ENCODE results near the gene AGER. TPM values are rescaled to one million over a fixed set of nuclear protein-coding genes. Genes with fewer than 3 reads are reported as not detected.

The AGER gene
- polyA plus RNA-seq, 2 of the 4 experiments (the other 2 are of a cell fraction), result 1.6 to 2.4 TPM

DNA sequence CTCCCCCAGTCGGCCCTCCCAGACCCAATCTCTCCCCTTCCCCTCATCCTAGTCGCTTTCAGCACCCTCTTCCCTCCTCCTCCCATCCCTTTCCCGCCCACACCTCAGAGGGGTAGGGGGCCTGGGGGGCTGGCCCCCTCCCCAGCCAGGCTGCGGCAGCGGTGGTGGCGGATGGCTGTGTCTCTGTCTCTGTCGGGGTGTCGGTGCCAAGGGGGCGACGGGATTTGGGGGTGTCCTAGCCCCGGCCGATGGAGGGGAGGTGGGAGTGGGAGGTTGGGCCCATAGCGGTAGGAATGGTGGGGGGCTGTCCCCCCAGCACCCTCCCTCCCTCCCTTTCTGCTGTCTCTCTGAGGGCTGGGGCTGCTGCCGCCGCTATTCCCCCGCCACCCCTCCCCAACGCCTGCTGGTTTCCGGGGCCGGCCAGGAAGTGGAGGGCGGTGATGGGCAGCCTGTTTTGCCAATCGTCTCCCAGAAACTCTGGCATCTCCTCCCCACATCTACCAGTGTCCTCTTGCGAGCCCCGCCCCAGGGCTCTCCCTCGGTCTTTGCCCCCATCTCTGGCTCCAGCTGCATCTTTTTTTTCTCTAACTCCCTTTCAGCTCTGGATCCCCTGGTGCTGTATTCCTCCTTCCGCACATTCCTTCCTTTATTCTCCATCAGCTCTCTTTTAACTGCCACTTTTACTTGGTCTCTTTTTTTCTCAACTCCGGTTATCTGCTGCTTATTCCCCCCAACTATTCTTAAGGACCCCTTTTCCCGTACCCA, 8.2 kb downstream of the AGER start, which contains the start of gene AGPAT1:
Gene AGPAT1 (minus strand): TSS at position 374 of the 765 bp plus-strand sequence. CDS start 4,588 bp downstream, outside the sequence.
- peak; percentile 71 to 79 for ATAC-seq
- WGBS (ENCODE audit: missing lambda C conversion rate), result 8% methylated on average over 10 of the region's 27 CpGs
- TF ChIP-seq, protein P1, sequence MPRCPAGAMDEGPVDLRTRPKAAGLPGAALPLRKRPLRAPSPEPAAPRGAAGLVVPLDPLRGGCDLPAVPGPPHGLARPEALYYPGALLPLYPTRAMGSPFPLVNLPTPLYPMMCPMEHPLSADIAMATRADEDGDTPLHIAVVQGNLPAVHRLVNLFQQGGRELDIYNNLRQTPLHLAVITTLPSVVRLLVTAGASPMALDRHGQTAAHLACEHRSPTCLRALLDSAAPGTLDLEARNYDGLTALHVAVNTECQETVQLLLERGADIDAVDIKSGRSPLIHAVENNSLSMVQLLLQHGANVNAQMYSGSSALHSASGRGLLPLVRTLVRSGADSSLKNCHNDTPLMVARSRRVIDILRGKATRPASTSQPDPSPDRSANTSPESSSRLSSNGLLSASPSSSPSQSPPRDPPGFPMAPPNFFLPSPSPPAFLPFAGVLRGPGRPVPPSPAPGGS (IDR thresholded peaks at IDR 0.05), result peak; percentile 37; the same call in 1 of the 3 replicates
- TF ChIP-seq CHD4 (IDR thresholded peaks at IDR 0.05; ENCODE audit: borderline replicate concordance), result no peak
- TF ChIP-seq ZSCAN20 (CRISPR knock-in tag; IDR thresholded peaks at IDR 0.05), result no peak
- TF ChIP-seq JUN (IDR thresholded peaks at IDR 0.05), result peak; percentile 32 to 56; a peak in 1 of 5 replicates
- TF ChIP-seq MYC (IDR thresholded peaks at IDR 0.05; ENCODE audit: borderline replicate concordance, low read length), result no peak
- peak; percentile 40 for TF ChIP-seq POLR2A (IDR thresholded peaks at IDR 0.05; ENCODE audit: low read length)
- no peak for TF ChIP-seq HOXB13 (CRISPR knock-in tag; IDR thresholded peaks at IDR 0.05; ENCODE audit: low read depth)
- TF ChIP-seq, protein P2, sequence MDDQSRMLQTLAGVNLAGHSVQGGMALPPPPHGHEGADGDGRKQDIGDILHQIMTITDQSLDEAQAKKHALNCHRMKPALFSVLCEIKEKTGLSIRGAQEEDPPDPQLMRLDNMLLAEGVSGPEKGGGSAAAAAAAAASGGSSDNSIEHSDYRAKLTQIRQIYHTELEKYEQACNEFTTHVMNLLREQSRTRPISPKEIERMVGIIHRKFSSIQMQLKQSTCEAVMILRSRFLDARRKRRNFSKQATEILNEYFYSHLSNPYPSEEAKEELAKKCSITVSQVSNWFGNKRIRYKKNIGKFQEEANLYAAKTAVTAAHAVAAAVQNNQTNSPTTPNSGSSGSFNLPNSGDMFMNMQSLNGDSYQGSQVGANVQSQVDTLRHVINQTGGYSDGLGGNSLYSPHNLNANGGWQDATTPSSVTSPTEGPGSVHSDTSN (IDR thresholded peaks at IDR 0.05), result peak; percentile 96
- TF ChIP-seq HDAC2 (IDR thresholded peaks at IDR 0.05), result no peak
- H3K9me3 ChIP-seq, result no peaks in the 10 kb centered on the region
- H3K27ac ChIP-seq, result peak within 1 kb of the TSS; percentile 97 to 99
- ChIA-PET CTCF (interaction anchor here (1.1 to 1.4 kb wide), 2 partner anchors 21 to 57 kb away, joined by 3 read pairs; no protein-coding TSS in a partner anchor), POLR2A (interaction anchor here (0.5 to 2.5 kb wide), 4 partner anchors 20 to 269 kb away, joined by 3 to 24 read pairs (median 7); partner anchors contain the start of gene ATF6B)
- peak within 1 kb of the TSS; percentile 93 for H3K4me2 ChIP-seq
- peaks cover 20% of the 10 kb centered on the region for H3K4me1 ChIP-seq
- no peak for FAIRE-seq
- peak within 1 kb of the TSS; percentile 100 for H3K4me3 ChIP-seq
- peak; percentile 90 to 93 for DNase-seq (ENCODE audit: low read depth in 1 of 2, low spot score in 1 of 2)

DNA sequence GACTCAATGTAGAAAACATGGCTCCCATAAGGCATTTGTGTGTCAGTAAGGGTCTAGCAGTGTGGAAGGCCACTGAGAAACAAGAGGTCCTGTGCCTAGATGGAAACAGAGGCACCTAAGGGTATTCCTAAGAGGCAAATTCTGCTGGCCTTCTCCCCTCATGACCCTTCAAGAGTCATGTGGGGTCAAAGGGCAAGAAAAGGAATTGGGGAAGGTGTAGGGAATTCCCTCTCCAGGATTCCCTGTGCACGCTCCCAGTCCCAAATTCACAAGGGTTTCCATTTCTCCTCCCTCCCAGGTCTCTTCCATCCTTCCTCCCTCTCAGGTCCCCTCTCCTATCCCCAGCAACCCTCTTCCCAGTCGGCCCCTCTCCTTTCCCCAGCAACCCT, 8.7 kb downstream of the AGER start:
- peak overlapping the region; percentile 93 for H3K4me2 ChIP-seq
- ChIA-PET CTCF (no interaction called here), POLR2A (no interaction called here)
- no peak for TF ChIP-seq NR3C1 (IDR thresholded peaks at IDR 0.05)
- no peak for TF ChIP-seq ESRRA (IDR thresholded peaks at IDR 0.05; ENCODE audit: borderline replicate concordance, low read length)
- no peaks in the 10 kb centered on the region for H3K9me3 ChIP-seq
- no peak for FAIRE-seq
- ATAC-seq, result no peak
- peak overlapping the region; percentile 97 to 99 for H3K27ac ChIP-seq
- no peak for DNase-seq (ENCODE audit: low read depth in 1 of 2, low spot score in 1 of 2)
- H3K4me3 ChIP-seq, result peak overlapping the region; percentile 100
- 0% methylated on average over 2 of the region's 2 CpGs for WGBS (ENCODE audit: missing lambda C conversion rate)
- peaks cover 20% of the 10 kb centered on the region for H3K4me1 ChIP-seq

DNA sequence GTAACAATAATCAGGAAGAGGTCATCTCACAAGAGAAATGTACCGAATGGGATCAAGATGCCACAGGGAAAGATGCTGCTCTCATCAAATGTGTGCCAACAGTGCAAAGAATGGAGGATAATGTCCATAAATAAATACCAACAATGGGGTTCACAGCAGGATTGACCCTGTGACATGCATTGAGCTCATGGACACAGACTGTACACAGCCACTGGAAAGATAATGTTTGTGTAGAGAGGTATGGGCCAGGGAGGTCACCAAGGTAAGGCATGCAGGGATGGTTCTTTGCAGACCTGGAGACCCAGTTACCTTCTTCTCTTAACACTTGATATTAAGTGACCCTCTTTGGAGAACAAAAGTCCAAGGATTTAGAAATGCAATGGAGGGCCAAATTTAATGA, 9.6 kb downstream of the AGER start:
- 94% methylated on average over 1 of the region's 1 CpG for WGBS (ENCODE audit: missing lambda C conversion rate)
- TF ChIP-seq SMC3 (IDR thresholded peaks at IDR 0.05) (no peak), CBX2 (IDR thresholded peaks at IDR 0.05; ENCODE audit: borderline replicate concordance, low read depth) (no peak), RFX5 (IDR thresholded peaks at IDR 0.05) (no peak), TP53 (CRISPR knock-in tag; IDR thresholded peaks at IDR 0.05) (no peak), POLR2AphosphoS2 (conservative IDR thresholded peaks at IDR 0.05; ENCODE audit: low read length) (no peak), HOXB5 (CRISPR knock-in tag; IDR thresholded peaks at IDR 0.05) (no peak), ZSCAN20 (CRISPR knock-in tag; IDR thresholded peaks at IDR 0.05) (no peak), PHF8 (IDR thresholded peaks at IDR 0.05; ENCODE audit: borderline replicate concordance, low read depth) (no peak), HDAC2 (IDR thresholded peaks at IDR 0.05) (no peak), HEYL (CRISPR knock-in tag; IDR thresholded peaks at IDR 0.05) (no peak)
- TF ChIP-seq, protein P3, sequence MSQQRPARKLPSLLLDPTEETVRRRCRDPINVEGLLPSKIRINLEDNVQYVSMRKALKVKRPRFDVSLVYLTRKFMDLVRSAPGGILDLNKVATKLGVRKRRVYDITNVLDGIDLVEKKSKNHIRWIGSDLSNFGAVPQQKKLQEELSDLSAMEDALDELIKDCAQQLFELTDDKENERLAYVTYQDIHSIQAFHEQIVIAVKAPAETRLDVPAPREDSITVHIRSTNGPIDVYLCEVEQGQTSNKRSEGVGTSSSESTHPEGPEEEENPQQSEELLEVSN (IDR thresholded peaks at IDR 0.05; ENCODE audit: borderline replicate concordance, low read depth), result no peak
- TF ChIP-seq, protein P4, sequence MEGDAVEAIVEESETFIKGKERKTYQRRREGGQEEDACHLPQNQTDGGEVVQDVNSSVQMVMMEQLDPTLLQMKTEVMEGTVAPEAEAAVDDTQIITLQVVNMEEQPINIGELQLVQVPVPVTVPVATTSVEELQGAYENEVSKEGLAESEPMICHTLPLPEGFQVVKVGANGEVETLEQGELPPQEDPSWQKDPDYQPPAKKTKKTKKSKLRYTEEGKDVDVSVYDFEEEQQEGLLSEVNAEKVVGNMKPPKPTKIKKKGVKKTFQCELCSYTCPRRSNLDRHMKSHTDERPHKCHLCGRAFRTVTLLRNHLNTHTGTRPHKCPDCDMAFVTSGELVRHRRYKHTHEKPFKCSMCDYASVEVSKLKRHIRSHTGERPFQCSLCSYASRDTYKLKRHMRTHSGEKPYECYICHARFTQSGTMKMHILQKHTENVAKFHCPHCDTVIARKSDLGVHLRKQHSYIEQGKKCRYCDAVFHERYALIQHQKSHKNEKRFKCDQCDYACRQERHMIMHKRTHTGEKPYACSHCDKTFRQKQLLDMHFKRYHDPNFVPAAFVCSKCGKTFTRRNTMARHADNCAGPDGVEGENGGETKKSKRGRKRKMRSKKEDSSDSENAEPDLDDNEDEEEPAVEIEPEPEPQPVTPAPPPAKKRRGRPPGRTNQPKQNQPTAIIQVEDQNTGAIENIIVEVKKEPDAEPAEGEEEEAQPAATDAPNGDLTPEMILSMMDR (IDR thresholded peaks at IDR 0.05), result no peak
- TF ChIP-seq, protein P5, sequence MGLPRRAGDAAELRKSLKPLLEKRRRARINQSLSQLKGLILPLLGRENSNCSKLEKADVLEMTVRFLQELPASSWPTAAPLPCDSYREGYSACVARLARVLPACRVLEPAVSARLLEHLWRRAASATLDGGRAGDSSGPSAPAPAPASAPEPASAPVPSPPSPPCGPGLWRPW (IDR thresholded peaks at IDR 0.05), result no peak
- TF ChIP-seq, protein P6, sequence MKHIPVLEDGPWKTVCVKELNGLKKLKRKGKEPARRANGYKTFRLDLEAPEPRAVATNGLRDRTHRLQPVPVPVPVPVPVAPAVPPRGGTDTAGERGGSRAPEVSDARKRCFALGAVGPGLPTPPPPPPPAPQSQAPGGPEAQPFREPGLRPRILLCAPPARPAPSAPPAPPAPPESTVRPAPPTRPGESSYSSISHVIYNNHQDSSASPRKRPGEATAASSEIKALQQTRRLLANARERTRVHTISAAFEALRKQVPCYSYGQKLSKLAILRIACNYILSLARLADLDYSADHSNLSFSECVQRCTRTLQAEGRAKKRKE (CRISPR knock-in tag; IDR thresholded peaks at IDR 0.05; ENCODE audit: low read depth), result no peak
- TF ChIP-seq, protein P2 (IDR thresholded peaks at IDR 0.05), result no peak
- FAIRE-seq (no peak), DNase-seq (ENCODE audit: low read depth in 1 of 2, low spot score in 1 of 2) (no peak), ATAC-seq (no peak)
- no peak overlapping the region for H3K27ac ChIP-seq
- peak overlapping the region; percentile 93 for H3K4me2 ChIP-seq
- ChIA-PET CTCF (interaction anchor here (0.5 to 2.3 kb wide), 3 partner anchors 21 to 616 kb away, joined by 3 to 8 read pairs (median 3); no protein-coding TSS in a partner anchor), POLR2A (no interaction called here)
- H3K4me3 ChIP-seq, result no peak overlapping the region
- H3K4me1 ChIP-seq, result peaks cover 19% of the 10 kb centered on the region
- no peaks in the 10 kb centered on the region for H3K9me3 ChIP-seq

Measured in A549 (cell line).